Testis (tissue), 3 donors: ENCODE results near the gene PRELID1. TPM values are rescaled to one million over a fixed set of nuclear protein-coding genes. Genes with fewer than 3 reads are reported as not detected.
"Not testable (repeated sequence)": the region's sequence is repeated elsewhere in the genome, so short reads cannot be mapped to it uniquely, and the experiment has no call there.

Source experiments
- DNase-seq: peaks from one replicate; pipeline ENCODE4 v3.0.0-alpha.2; 2019
- H3K27ac ChIP-seq, 2 donors: fragments of 200-600 bp; sonication (generic); one replicate each; pipeline ENCODE4 v1.5.1; 2019
- H3K27me3 ChIP-seq: fragments of 200-600 bp; sonication (generic); one replicate; pipeline ENCODE4 v1.5.1; 2019
- H3K36me3 ChIP-seq: fragments of 200-600 bp; sonication (generic); one replicate; pipeline ENCODE4 v1.5.1; 2017; ENCODE audit warnings: low read depth; ENCODE audit errors: missing control alignments
- H3K4me1 ChIP-seq: fragments of 200-600 bp; sonication (generic); one replicate; pipeline ENCODE4 v1.5.1; 2019
- H3K4me3 ChIP-seq, 2 donors: fragments of 200-600 bp; sonication (generic); one replicate each; pipeline ENCODE4 v1.5.1; 2017 to 2019
- H3K9me3 ChIP-seq: fragments of 200-600 bp; sonication (generic); one replicate; pipeline ENCODE4 v1.5.1; 2017
- POLR2A ChIP-seq: fragments of 450-650 bp; IDR thresholded peaks from one replicate; pipeline ENCODE4 v1.6.1; 2017; ENCODE audit warnings: antibody characterized with exemption, mild to moderate bottlenecking, moderate library complexity
- WGBS, 2 donors: methylation state at CpG; one replicate each; pipeline ENCODE4 v1.1.5; 2018; 5-methylcytosine and 5-hydroxymethylcytosine counted together
- intact Hi-C: fragments of 100-400 bp; cut with DNase I; formaldehyde crosslinking; loops from one replicate; pipeline ENCODE4 v1.15.1; 2023; ENCODE audit warnings: low total_unique reads
- polyA plus RNA-seq: library from polyadenylated mRNA; stranded (reverse); fragments of 350-450 nt; fragmentation: Illumina TruSeq; extraction: RNeasy Lipid Tissue Mini Kit (QIAGEN cat#74804); gene quantifications from one replicate; pipeline ENCODE4 v1.2.3, GENCODE V29; 2014; ENCODE audit warnings: low read depth, low replicate concordance; ENCODE audit not compliant: insufficient read depth
- total RNA-seq, 2 donors: library from RNA; depleted of rRNA; stranded (reverse); fragments of >200 nt; gene quantifications; one replicate each; pipeline ENCODE4 v1.2.3, GENCODE V29; 2016
- TF ChIP-seq, protein P1 (sequence below), 3 experiments: fragments of 450-650 bp in 2 of 3; fragments of 200-600 bp in 1 of 3; sonication (generic) in 1 of 3; IDR thresholded peaks; one replicate each; pipeline ENCODE4 v1.5.1; 2016 to 2019; ENCODE audit warnings: antibody characterized with exemption in 3 of 3, mild to moderate bottlenecking in 2 of 3, moderate library complexity in 1 of 3

The PRELID1 gene
- total and polyA plus RNA-seq, 3 donors from 2014 or later = 65.7 to 83.4 (median 78.3) TPM

DNA sequence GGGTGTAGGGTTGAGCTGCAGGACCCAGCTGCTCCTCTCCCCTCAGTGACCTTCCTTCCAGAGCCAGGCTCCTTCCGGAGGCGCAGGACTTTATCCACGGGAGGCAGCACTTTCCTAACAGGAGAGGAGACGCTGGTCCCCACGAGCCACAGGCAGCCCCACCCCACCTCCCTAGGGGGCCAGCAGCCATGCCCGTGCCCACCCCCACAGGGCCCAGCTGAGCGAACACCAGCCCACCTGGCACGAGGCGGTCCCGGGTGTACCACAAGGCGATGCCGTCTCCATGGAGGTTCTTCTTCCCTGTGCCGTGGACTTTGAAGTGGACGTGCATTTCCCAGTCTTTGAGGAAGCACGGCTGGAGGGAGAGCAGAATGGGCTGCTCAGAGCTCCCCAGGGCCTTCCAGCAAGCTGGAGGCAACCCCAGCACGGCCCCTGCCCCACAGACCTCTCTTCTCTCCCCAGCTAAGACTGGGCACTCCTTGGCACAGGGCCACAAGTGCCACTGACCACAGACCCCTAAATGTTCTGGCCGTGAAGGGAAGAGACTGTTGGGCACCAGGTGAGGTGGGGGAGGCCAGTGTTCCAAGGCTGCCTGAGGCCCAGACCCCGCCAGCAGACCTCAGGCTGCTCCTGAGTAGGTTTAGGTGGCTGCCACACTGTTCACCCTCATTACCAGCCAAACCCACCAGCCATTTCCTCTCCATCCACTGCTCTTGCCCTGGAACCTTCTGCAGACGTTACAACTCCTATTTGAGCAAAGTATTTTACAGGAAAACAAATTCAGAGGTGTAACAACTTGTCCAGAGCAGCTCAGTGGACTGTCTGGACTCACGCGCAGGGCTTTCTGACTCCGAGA lies 34.9 kb downstream of the PRELID1 start:
- TF ChIP-seq, protein P1, sequence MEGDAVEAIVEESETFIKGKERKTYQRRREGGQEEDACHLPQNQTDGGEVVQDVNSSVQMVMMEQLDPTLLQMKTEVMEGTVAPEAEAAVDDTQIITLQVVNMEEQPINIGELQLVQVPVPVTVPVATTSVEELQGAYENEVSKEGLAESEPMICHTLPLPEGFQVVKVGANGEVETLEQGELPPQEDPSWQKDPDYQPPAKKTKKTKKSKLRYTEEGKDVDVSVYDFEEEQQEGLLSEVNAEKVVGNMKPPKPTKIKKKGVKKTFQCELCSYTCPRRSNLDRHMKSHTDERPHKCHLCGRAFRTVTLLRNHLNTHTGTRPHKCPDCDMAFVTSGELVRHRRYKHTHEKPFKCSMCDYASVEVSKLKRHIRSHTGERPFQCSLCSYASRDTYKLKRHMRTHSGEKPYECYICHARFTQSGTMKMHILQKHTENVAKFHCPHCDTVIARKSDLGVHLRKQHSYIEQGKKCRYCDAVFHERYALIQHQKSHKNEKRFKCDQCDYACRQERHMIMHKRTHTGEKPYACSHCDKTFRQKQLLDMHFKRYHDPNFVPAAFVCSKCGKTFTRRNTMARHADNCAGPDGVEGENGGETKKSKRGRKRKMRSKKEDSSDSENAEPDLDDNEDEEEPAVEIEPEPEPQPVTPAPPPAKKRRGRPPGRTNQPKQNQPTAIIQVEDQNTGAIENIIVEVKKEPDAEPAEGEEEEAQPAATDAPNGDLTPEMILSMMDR (IDR thresholded peaks at IDR 0.05) = no peak
- TF ChIP-seq POLR2A = no peak
- no peaks in the 10 kb centered on the region for H3K36me3 ChIP-seq
- no peaks in the 10 kb centered on the region for H3K27me3 ChIP-seq
- H3K9me3 ChIP-seq = no peaks in the 10 kb centered on the region
- no peak overlapping the region for H3K27ac ChIP-seq
- WGBS, 2 donors = 85 to 87% methylated on average over 11 to 21 of the region's 22 CpGs
- DNase-seq = no peak
- intact Hi-C loops = no loop called here
- H3K4me1 ChIP-seq = no peaks in the 10 kb centered on the region
- H3K4me3 ChIP-seq = no peak overlapping the region

DNA sequence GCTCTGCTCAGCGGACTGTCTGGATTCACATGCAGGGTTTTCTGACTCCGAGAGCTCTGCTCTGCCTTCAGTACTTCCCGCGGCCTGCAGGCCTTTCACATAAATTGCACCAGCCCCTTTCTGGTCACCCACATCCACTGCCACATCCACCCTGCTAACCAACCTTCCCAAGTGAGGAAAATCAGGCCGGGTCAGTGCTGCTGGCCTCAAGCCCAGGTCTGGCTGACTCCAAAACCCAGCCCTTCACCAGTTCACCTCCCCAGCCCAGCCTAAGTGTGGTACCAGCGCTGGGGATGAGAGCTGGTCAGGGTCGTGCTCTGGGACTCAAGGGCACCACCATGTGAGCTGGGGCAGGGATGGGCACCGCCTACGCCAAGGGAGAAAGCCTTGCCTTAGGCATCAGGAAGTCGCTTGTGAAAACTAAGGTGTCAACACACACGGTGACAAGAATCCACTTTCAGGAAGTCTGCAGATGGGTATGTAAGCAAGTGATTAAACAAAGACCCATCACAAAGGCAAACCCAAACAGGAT lies 35.6 kb downstream of the PRELID1 start:
- intact Hi-C loops = no loop called here
- Histone ChIP-seq H3K4me1 (no peaks in the 10 kb centered on the region), H3K4me3 (no peak overlapping the region), H3K27ac (no peak overlapping the region), H3K9me3 (no peaks in the 10 kb centered on the region), H3K36me3 (no peaks in the 10 kb centered on the region), H3K27me3 (no peaks in the 10 kb centered on the region)
- TF ChIP-seq, protein P1 (IDR thresholded peaks at IDR 0.05) = no peak
- no peak for TF ChIP-seq POLR2A
- no peak for DNase-seq
- 82 to 84% methylated on average over 11 of the region's 11 CpGs for WGBS, 2 donors

DNA sequence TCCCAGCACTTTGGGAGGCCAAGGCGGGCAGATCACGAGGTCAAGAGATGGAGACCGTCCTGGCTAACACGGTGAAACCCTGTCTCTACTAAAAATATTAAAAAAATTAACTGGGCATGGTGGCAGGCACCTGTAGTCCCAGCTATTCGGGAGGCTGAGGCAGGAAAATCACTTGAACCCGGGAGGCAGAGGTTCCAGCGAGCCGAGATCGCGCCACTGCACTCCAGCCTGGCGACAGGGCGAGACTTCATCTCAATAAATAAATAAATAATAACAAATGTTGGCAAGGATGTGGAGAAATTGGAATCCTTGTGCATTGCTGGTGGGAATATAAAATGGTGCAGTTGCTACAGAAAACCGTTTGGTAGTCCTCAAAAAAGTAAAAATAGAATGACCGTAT lies 39.4 kb downstream of the PRELID1 start:
- H3K36me3 ChIP-seq, intact Hi-C loops, H3K27ac ChIP-seq, H3K4me1 ChIP-seq, H3K27me3 ChIP-seq, DNase-seq, H3K9me3 ChIP-seq, H3K4me3 ChIP-seq: not testable (repeated sequence)
- 90 to 92% methylated on average over 14 of the region's 14 CpGs for WGBS, 2 donors

DNA sequence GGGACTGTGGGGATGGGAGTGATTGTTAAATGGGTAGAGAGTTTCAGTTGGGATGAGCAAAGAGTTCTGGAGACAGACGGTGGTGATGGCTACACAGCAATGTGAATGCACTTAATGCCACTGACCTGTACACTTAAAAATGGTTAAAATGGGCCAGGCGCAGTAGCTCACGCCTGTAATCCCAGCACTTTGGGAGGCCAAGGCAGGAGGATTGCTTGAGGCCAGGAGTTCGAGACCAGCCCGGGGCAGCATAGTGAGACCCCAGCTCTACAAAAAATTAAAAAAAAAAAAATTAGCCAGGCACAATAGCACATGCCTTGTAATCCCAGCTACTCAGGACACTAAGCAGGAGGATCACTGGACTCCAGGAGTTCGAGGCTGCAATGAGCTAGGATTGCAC lies 40.2 kb downstream of the PRELID1 start:
- Histone ChIP-seq H3K27me3 (no peaks in the 10 kb centered on the region), H3K4me3 (no peak overlapping the region), H3K9me3 (no peaks in the 10 kb centered on the region), H3K36me3 (no peaks in the 10 kb centered on the region), H3K4me1 (no peaks in the 10 kb centered on the region), H3K27ac (no peak overlapping the region)
- 92 to 99% methylated on average over 6 of the region's 6 CpGs for WGBS, 2 donors
- no peak for DNase-seq
- intact Hi-C loops = no loop called here
- no peak for TF ChIP-seq POLR2A
- TF ChIP-seq, protein P1 (IDR thresholded peaks at IDR 0.05) = no peak

DNA sequence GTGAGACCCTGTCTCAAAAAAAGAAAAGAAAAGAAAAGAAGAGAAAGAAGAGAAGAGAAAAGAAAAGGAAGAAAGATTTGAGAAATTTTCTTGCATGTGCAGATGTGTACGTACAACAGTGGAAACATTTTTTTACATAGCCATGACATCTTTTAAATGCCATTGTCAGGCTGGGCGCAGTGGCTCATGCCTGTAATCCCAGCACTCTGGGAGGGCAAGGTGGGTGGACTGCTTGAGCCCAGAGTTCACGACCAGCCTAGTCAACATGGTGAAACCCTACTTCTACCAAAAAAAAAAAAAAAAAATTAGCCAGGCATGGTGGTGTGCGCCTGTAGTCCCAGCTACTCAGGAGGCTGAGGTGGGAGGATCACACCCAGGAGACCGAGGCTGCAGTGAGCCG lies 41.3 kb downstream of the PRELID1 start:
- WGBS, 2 donors = 93 to 94% methylated on average over 6 of the region's 6 CpGs
- Histone ChIP-seq H3K36me3 (no peaks in the 10 kb centered on the region), H3K4me1 (peaks cover 6% of the 10 kb centered on the region), H3K27ac (no peak overlapping the region), H3K9me3 (no peaks in the 10 kb centered on the region), H3K27me3 (no peaks in the 10 kb centered on the region), H3K4me3 (no peak overlapping the region)
- intact Hi-C loops = no loop called here
- TF ChIP-seq, protein P1 (IDR thresholded peaks at IDR 0.05) = no peak
- TF ChIP-seq POLR2A = no peak
- no peak for DNase-seq
